Spleen (tissue), 7 donors: ENCODE data around the gene INKA1.

Source experiments
- POLR2A ChIP-seq, 3 donors: fragments of 450-650 bp; IDR thresholded peaks; one replicate each; pipeline ENCODE4 v1.5.1; 2017; ENCODE audit warnings: antibody characterized with exemption in 3 of 3, mild to moderate bottlenecking in 1 of 3
- POLR2AphosphoS5 ChIP-seq, 3 donors: sonication (generic); formaldehyde crosslinking; IDR thresholded peaks; one replicate each; pipeline ENCODE4 v1.5.1; 2017; ENCODE audit warnings: antibody characterized with exemption in 3 of 3
- TF ChIP-seq, protein P1 (sequence below), 11 experiments: fragments of 200-600 bp in 7 of 11; fragments of 450-650 bp in 4 of 11; sonication (generic) in 4 of 11; IDR thresholded peaks in 8 of 11; conservative IDR thresholded peaks in 3 of 11; 1 replicate in 7 of 11; 2 replicates in 4 of 11; pipeline versions ENCODE4 v1.4.0 to v1.8.0; 2016 to 2021; ENCODE audit warnings: antibody characterized with exemption in 11 of 11, inconsistent platforms in 4 of 11, mild to moderate bottlenecking in 1 of 11
- donor health status: DM: no; HTN: no; CAD: no; lungs with moderate emphysema.
- donor health status: DM: no; HTN: no; CAD: no.
- donor health status: DM: no; HTN: no; CAD: no.

GRCh38 chr3:49805897-49806701, 3.0 kb downstream of the INKA1 start:
- TF ChIP-seq, protein P1, sequence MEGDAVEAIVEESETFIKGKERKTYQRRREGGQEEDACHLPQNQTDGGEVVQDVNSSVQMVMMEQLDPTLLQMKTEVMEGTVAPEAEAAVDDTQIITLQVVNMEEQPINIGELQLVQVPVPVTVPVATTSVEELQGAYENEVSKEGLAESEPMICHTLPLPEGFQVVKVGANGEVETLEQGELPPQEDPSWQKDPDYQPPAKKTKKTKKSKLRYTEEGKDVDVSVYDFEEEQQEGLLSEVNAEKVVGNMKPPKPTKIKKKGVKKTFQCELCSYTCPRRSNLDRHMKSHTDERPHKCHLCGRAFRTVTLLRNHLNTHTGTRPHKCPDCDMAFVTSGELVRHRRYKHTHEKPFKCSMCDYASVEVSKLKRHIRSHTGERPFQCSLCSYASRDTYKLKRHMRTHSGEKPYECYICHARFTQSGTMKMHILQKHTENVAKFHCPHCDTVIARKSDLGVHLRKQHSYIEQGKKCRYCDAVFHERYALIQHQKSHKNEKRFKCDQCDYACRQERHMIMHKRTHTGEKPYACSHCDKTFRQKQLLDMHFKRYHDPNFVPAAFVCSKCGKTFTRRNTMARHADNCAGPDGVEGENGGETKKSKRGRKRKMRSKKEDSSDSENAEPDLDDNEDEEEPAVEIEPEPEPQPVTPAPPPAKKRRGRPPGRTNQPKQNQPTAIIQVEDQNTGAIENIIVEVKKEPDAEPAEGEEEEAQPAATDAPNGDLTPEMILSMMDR (IDR thresholded peaks at IDR 0.05 in 8 of 11, conservative IDR thresholded peaks at IDR 0.05 in 3 of 11): no peak
- TF ChIP-seq POLR2AphosphoS5 (IDR thresholded peaks at IDR 0.05) (peak; percentile 47 to 74 (median 70)), POLR2A (IDR thresholded peaks at IDR 0.05) (peak in 1 of 3 donors; percentile 15)
